Activated T-helper 1 cell treated with anti-CD3 and anti-CD28 coated beads, Interleukin-12 subunit alpha, Interleukin-12 subunit beta, Interleukin-2, Interleukin-4 antibody, amounts not matched to agents 30 ng/mL and 10 ng/mL and 1 ng/mL, durations not matched to agents 14 hours and 24 hours and 36 hours (primary cell): ENCODE data around the gene TENM4. TPM values are rescaled to one million over a fixed set of nuclear protein-coding genes. Genes with fewer than 3 reads are reported as not detected.

ENCODE experiments used
- DNase-seq: peaks from one replicate; pipeline ENCODE4 v3.0.0; 2021; ENCODE audit warnings: low spot score
- H3K27ac Mint-ChIP-seq: one replicate; pipeline ENCODE4 v1.8.0; 2021; ENCODE audit warnings: mild to moderate bottlenecking, mixed read lengths
- H3K27me3 Mint-ChIP-seq: one replicate; pipeline ENCODE4 v1.8.0; 2022; ENCODE audit warnings: mild to moderate bottlenecking, moderate library complexity, mixed read lengths; ENCODE audit not compliant: insufficient read depth
- H3K36me3 Mint-ChIP-seq: one replicate; pipeline ENCODE4 v1.8.0; 2021; ENCODE audit warnings: low read depth, mixed read lengths
- H3K4me1 Mint-ChIP-seq: one replicate; pipeline ENCODE4 v1.8.0; 2021; ENCODE audit warnings: low read depth, mixed read lengths
- H3K4me3 Mint-ChIP-seq: one replicate; pipeline ENCODE4 v1.8.0; 2021; ENCODE audit warnings: mild to moderate bottlenecking, moderate library complexity, mixed read lengths
- H3K9me3 Mint-ChIP-seq: one replicate; pipeline ENCODE4 v1.8.0; 2021; ENCODE audit warnings: mixed read lengths
- intact Hi-C: fragments of 100-400 bp; cut with micrococcal nuclease; formaldehyde crosslinking; loops from one replicate; pipeline ENCODE4 v1.15.1; 2024
- total RNA-seq: library from RNA; stranded (reverse); gene quantifications from 2 replicates; pipeline ENCODE4 v1.2.3, GENCODE V29; 2022

TENM4 gene
- total RNA-seq, 1 donor from 2014 or later: 0.03 TPM

GRCh38 chr11:78787696-78788095, 653.1 kb downstream of the TENM4 start:
- H3K36me3 Mint-ChIP-seq: no peaks in the 10 kb centered on the region
- no peak overlapping the region for H3K27ac Mint-ChIP-seq
- H3K4me1 Mint-ChIP-seq: peaks cover 8% of the 10 kb centered on the region
- peaks cover 4% of the 10 kb centered on the region for H3K27me3 Mint-ChIP-seq
- no peak overlapping the region for H3K4me3 Mint-ChIP-seq
- no peak for DNase-seq
- intact Hi-C loops: no loop called here
- H3K9me3 Mint-ChIP-seq: no peaks in the 10 kb centered on the region

- Mint-ChIP-seq H3K27ac (no peak overlapping the region), H3K36me3 (no peaks in the 10 kb centered on the region), H3K4me3 (no peak overlapping the region), H3K9me3 (no peaks in the 10 kb centered on the region), H3K27me3 (peaks cover 4% of the 10 kb centered on the region), H3K4me1 (peaks cover 8% of the 10 kb centered on the region)
- no peak for DNase-seq
- intact Hi-C loops: no loop called here
These were observed 654.1 kb downstream of the TENM4 start for GRCh38 chr11:78786746-78787145.

- H3K4me3 Mint-ChIP-seq: no peak overlapping the region
- no peak for DNase-seq
- peaks cover 2% of the 10 kb centered on the region for H3K27me3 Mint-ChIP-seq
- peaks cover 8% of the 10 kb centered on the region for H3K4me1 Mint-ChIP-seq
- no peaks in the 10 kb centered on the region for H3K9me3 Mint-ChIP-seq
- no peaks in the 10 kb centered on the region for H3K36me3 Mint-ChIP-seq
- no peak overlapping the region for H3K27ac Mint-ChIP-seq
- intact Hi-C loops: no loop called here
These were observed 654.7 kb downstream of the TENM4 start for GRCh38 chr11:78786086-78786485.

- H3K27ac Mint-ChIP-seq: no peak overlapping the region
- peaks cover 8% of the 10 kb centered on the region for H3K4me1 Mint-ChIP-seq
- H3K36me3 Mint-ChIP-seq: no peaks in the 10 kb centered on the region
- no peak for DNase-seq
- intact Hi-C loops: no loop called here
- no peak overlapping the region for H3K4me3 Mint-ChIP-seq
- no peaks in the 10 kb centered on the region for H3K9me3 Mint-ChIP-seq
- peaks cover 2% of the 10 kb centered on the region for H3K27me3 Mint-ChIP-seq
These were observed 656.3 kb downstream of the TENM4 start for GRCh38 chr11:78784321-78785061.

- DNase-seq: no peak
- Mint-ChIP-seq H3K36me3 (no peaks in the 10 kb centered on the region), H3K27ac (no peak overlapping the region), H3K4me3 (no peak overlapping the region), H3K4me1 (peaks cover 8% of the 10 kb centered on the region), H3K9me3 (no peaks in the 10 kb centered on the region), H3K27me3 (no peaks in the 10 kb centered on the region)
- intact Hi-C loops: no loop called here
These were observed 657.0 kb downstream of the TENM4 start for GRCh38 chr11:78783846-78784245.

GRCh38 chr11:78783301-78783700, 657.5 kb downstream of the TENM4 start:
- Mint-ChIP-seq H3K27me3 (peaks cover 2% of the 10 kb centered on the region), H3K9me3 (no peaks in the 10 kb centered on the region), H3K4me3 (no peak overlapping the region), H3K27ac (no peak overlapping the region), H3K4me1 (peaks cover 8% of the 10 kb centered on the region), H3K36me3 (no peaks in the 10 kb centered on the region)
- no peak for DNase-seq
- intact Hi-C loops: no loop called here

- Mint-ChIP-seq H3K4me1 (peaks cover 8% of the 10 kb centered on the region), H3K27ac (no peak overlapping the region), H3K36me3 (no peaks in the 10 kb centered on the region), H3K9me3 (no peaks in the 10 kb centered on the region), H3K27me3 (peaks cover 2% of the 10 kb centered on the region), H3K4me3 (no peak overlapping the region)
- intact Hi-C loops: no loop called here
- no peak for DNase-seq
These were observed 658.1 kb downstream of the TENM4 start for GRCh38 chr11:78782725-78783124.

GRCh38 chr11:78780889-78781288, 659.9 kb downstream of the TENM4 start:
- no peak for DNase-seq
- H3K4me1 Mint-ChIP-seq: peaks cover 8% of the 10 kb centered on the region
- peaks cover 2% of the 10 kb centered on the region for H3K27me3 Mint-ChIP-seq
- no peak overlapping the region for H3K4me3 Mint-ChIP-seq
- no peaks in the 10 kb centered on the region for H3K9me3 Mint-ChIP-seq
- intact Hi-C loops: no loop called here
- no peak overlapping the region for H3K27ac Mint-ChIP-seq
- no peaks in the 10 kb centered on the region for H3K36me3 Mint-ChIP-seq

- no peak for DNase-seq
- Mint-ChIP-seq H3K36me3 (no peaks in the 10 kb centered on the region), H3K27ac (no peak overlapping the region), H3K27me3 (peaks cover 2% of the 10 kb centered on the region), H3K4me1 (no peaks in the 10 kb centered on the region), H3K9me3 (no peaks in the 10 kb centered on the region), H3K4me3 (no peak overlapping the region)
- intact Hi-C loops: no loop called here
These were observed 667.3 kb downstream of the TENM4 start for GRCh38 chr11:78773492-78773891.

- no peaks in the 10 kb centered on the region for H3K36me3 Mint-ChIP-seq
- intact Hi-C loops: no loop called here
- no peaks in the 10 kb centered on the region for H3K9me3 Mint-ChIP-seq
- no peaks in the 10 kb centered on the region for H3K4me1 Mint-ChIP-seq
- no peak overlapping the region for H3K27ac Mint-ChIP-seq
- no peak for DNase-seq
- no peaks in the 10 kb centered on the region for H3K27me3 Mint-ChIP-seq
- no peak overlapping the region for H3K4me3 Mint-ChIP-seq
These were observed 667.8 kb downstream of the TENM4 start for GRCh38 chr11:78773077-78773476.

- Mint-ChIP-seq H3K27me3 (no peaks in the 10 kb centered on the region), H3K27ac (no peak overlapping the region), H3K4me3 (no peak overlapping the region), H3K36me3 (no peaks in the 10 kb centered on the region), H3K9me3 (no peaks in the 10 kb centered on the region), H3K4me1 (no peaks in the 10 kb centered on the region)
- DNase-seq: no peak
- intact Hi-C loops: no loop called here
These were observed 668.6 kb downstream of the TENM4 start for GRCh38 chr11:78772186-78772585.

- Mint-ChIP-seq H3K27me3 (no peaks in the 10 kb centered on the region), H3K4me1 (no peaks in the 10 kb centered on the region), H3K36me3 (no peaks in the 10 kb centered on the region), H3K4me3 (no peak overlapping the region), H3K27ac (no peak overlapping the region), H3K9me3 (no peaks in the 10 kb centered on the region)
- intact Hi-C loops: no loop called here
- no peak for DNase-seq
These were observed 669.9 kb downstream of the TENM4 start for GRCh38 chr11:78770931-78771330.

- H3K4me3 Mint-ChIP-seq: no peak overlapping the region
- H3K4me1 Mint-ChIP-seq: no peaks in the 10 kb centered on the region
- no peak overlapping the region for H3K27ac Mint-ChIP-seq
- H3K9me3 Mint-ChIP-seq: no peaks in the 10 kb centered on the region
- no peak for DNase-seq
- peaks cover 3% of the 10 kb centered on the region for H3K27me3 Mint-ChIP-seq
- H3K36me3 Mint-ChIP-seq: no peaks in the 10 kb centered on the region
- intact Hi-C loops: no loop called here
These were observed 671.9 kb downstream of the TENM4 start for GRCh38 chr11:78768971-78769370.

- no peak for DNase-seq
- Mint-ChIP-seq H3K4me3 (no peak overlapping the region), H3K9me3 (no peaks in the 10 kb centered on the region), H3K4me1 (no peaks in the 10 kb centered on the region), H3K27me3 (peaks cover 5% of the 10 kb centered on the region), H3K36me3 (no peaks in the 10 kb centered on the region), H3K27ac (no peak overlapping the region)
- intact Hi-C loops: no loop called here
These were observed 672.5 kb downstream of the TENM4 start for GRCh38 chr11:78768345-78768744.
